Mammary epithelial cell (primary cell): ENCODE results near the gene C12orf56.

Experiments used
- EZH2 ChIP-seq: IDR thresholded peaks from 2 replicates; pipeline ENCODE4 v1.6.1; 2012; ENCODE audit warnings: low read length, inconsistent platforms, borderline replicate concordance
- TF ChIP-seq, protein P1 (sequence below), 2 donors: IDR thresholded peaks in 1 of 2; conservative IDR thresholded peaks in 1 of 2; 2 replicates each; pipeline ENCODE4 v1.5.1; 2011 to 2012; ENCODE audit warnings: inconsistent platforms in 2 of 2, low read length in 2 of 2, mild to moderate bottlenecking in 2 of 2, control low read depth in 1 of 2, low read depth in 1 of 2; ENCODE audit not compliant: insufficient read depth in 1 of 2; ENCODE audit errors: extremely low read depth in 1 of 2

DNA sequence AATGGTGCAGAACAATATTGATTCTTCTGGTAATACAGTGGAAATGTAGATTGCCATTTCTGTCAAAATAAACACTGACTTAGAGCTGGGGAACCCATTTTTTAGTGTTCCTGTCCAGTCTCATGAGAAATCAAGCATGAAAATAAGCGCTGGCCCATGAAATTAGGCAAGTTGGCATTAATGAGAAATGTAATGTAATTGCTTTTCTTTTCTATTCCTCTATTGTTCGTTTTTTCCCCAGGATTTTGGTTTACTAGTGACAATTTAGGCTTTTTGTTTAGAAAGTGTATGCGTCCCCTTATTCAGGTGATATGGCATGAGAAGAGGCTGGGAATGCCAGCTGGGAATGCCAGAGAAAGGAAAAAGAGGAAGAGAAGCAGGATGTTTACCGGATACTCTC, 104.0 kb downstream of the C12orf56 start:
- TF ChIP-seq, protein P1, sequence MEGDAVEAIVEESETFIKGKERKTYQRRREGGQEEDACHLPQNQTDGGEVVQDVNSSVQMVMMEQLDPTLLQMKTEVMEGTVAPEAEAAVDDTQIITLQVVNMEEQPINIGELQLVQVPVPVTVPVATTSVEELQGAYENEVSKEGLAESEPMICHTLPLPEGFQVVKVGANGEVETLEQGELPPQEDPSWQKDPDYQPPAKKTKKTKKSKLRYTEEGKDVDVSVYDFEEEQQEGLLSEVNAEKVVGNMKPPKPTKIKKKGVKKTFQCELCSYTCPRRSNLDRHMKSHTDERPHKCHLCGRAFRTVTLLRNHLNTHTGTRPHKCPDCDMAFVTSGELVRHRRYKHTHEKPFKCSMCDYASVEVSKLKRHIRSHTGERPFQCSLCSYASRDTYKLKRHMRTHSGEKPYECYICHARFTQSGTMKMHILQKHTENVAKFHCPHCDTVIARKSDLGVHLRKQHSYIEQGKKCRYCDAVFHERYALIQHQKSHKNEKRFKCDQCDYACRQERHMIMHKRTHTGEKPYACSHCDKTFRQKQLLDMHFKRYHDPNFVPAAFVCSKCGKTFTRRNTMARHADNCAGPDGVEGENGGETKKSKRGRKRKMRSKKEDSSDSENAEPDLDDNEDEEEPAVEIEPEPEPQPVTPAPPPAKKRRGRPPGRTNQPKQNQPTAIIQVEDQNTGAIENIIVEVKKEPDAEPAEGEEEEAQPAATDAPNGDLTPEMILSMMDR (conservative IDR thresholded peaks at IDR 0.05 in 1 of 2, IDR thresholded peaks at IDR 0.05 in 1 of 2; ENCODE audit: extremely low read depth in 1 of 2, insufficient read depth in 1 of 2, low read depth in 1 of 2, low read length in 2 of 2): no peak
- no peak for TF ChIP-seq EZH2
